ENCODE data around the gene PRKACA. TPM values are rescaled to one million over a fixed set of nuclear protein-coding genes. Genes with fewer than 3 reads are reported as not detected.

Gene PRKACA
- total and polyA plus RNA-seq, 4 experiments from 2014 or later, result 0.42 to 51.7 (median 25.6) TPM

DNA sequence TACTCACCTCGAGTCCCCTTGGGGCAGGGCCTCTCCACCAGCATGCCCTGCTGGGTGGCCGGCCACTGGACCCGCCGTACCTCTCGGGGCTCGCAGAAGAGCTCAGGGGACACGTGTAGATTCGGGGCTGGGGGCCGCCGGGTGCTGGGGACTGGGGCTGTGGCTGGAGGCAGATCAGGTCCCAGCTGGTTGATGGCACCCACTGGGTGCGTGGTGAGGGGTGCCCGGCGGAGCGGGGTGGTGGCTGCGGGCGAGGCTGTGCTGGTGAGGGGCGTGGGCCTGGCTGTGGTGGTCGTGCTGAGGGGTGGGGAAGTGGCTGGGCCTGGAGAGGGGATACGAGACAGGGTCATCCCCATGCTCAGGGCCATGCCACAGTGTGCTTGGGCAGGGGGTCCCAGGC, 43.7 kb upstream of the PRKACA start:
- Histone ChIP-seq H3K4me1 (ENCODE audit: insufficient read depth, low read length) (peaks cover 7% of the 10 kb centered on the region), H3K4me3 (ENCODE audit: low read length in 2 of 2) (no peak overlapping the region), H3K27ac (ENCODE audit: low read depth, low read length) (no peak overlapping the region), H3K9me3 (ENCODE audit: control insufficient read depth in 1 of 2, low read length in 2 of 2) (no peaks in the 10 kb centered on the region), H3K36me3 (ENCODE audit: insufficient read depth, low read length) (peaks cover 4% of the 10 kb centered on the region), H3K27me3 (ENCODE audit: insufficient read depth, low read length) (no peaks in the 10 kb centered on the region)
- DNase-seq, result no peak
- H3K36me3 Mint-ChIP-seq, result peaks cover 0 to 8% of the 10 kb centered on the region in 2 donors
- CTCF ChIA-PET (ENCODE audit: partially characterized antibody), result no interaction called here
- H3K27me3 Mint-ChIP-seq, result no peaks in the 10 kb centered on the region
- POLR2A ChIA-PET (ENCODE audit: partially characterized antibody), result interaction anchor here (0.6 to 2.0 kb wide), 2 partner anchors 11 to 74 kb away, joined by 3 to 5 read pairs; no protein-coding TSS in a partner anchor
- no peaks in the 10 kb centered on the region for H3K9me3 Mint-ChIP-seq
- intact Hi-C loops (cut with micrococcal nuclease), result no loop called here
- H3K4me3 Mint-ChIP-seq, result no peak overlapping the region
- peaks cover 3 to 8% (median 5%) of the 10 kb centered on the region in 4 donors for H3K4me1 Mint-ChIP-seq
- peak overlapping the region in 1 of 7 donors; percentile 46 for H3K27ac Mint-ChIP-seq

DNA sequence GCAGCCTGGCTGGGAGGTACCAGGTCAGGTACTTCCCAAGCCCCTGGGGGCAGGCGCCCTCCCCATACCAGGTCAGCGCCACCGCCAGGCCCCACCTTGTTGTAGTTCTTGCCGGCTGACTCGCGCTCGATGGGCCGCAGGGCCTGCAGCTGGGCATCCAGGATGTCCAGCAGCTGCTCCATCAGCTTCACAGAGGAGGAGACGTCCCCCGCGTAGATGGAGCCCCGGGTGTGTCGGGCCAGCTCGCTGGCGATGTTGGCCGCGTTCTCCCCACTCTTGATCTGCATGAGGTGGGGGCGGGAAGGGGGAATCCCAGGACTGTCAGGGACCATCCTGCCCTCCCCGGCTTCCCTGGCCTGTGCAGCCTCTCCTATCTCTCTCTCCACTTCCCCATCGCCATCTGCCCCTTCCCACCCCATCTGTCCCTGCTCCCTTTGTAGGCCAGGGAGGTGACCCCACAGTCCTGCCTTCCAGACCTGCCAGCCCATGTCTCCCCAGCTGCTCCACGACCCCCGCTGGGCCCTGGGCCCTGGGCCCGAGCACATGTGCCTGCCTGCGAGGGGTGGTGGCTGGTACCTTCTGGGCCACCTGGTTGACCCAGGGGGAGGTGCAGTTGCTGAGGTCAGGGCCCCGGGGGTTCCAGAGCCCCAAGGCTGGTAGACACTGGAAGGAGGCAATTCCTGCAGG, 42.6 kb upstream of the PRKACA start:
- ChIA-PET CTCF (ENCODE audit: partially characterized antibody) (no interaction called here), POLR2A (ENCODE audit: partially characterized antibody) (interaction anchor here (2.0 kb wide), 1 partner anchor 10 kb away, joined by 5 read pairs; no protein-coding TSS in a partner anchor)
- H3K36me3 ChIP-seq (ENCODE audit: insufficient read depth, low read length), result peaks cover 4% of the 10 kb centered on the region
- no peaks in the 10 kb centered on the region for H3K9me3 ChIP-seq (ENCODE audit: control insufficient read depth in 1 of 2, low read length in 2 of 2)
- Mint-ChIP-seq H3K27me3 (no peaks in the 10 kb centered on the region), H3K4me1 (no peaks in the 10 kb centered on the region), H3K36me3 (peaks cover 0 to 12% of the 10 kb centered on the region in 2 donors), H3K4me3 (no peak overlapping the region), H3K27ac (no peak overlapping the region), H3K9me3 (no peaks in the 10 kb centered on the region)
- no peak overlapping the region for H3K4me3 ChIP-seq (ENCODE audit: low read length in 2 of 2)
- H3K27ac ChIP-seq (ENCODE audit: low read depth, low read length), result no peak overlapping the region
- intact Hi-C loops (cut with micrococcal nuclease), result no loop called here
- no peaks in the 10 kb centered on the region for H3K27me3 ChIP-seq (ENCODE audit: insufficient read depth, low read length)
- no peaks in the 10 kb centered on the region for H3K4me1 ChIP-seq (ENCODE audit: insufficient read depth, low read length)
- DNase-seq, result no peak

DNA sequence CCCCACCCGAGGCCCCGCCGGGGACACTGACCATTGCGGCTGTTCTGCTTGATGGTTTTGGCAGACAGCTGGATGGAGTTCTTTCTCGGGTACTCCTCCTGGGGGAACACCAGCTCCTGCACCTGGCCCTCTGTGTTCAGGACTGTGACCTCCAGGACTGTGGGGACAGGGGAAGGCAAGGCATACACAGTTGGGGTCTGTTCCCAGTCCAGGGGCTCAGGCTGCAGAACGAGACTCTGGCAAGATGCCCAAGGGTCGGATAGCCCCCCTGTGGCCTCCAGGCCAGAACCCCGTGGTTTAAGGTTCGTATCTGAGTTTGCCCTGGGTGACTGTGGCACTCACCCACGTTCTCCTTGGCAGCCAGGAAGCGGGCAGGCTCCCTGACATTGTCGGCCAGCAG, 41.5 kb upstream of the PRKACA start:
- Mint-ChIP-seq H3K4me3 (no peak overlapping the region), H3K9me3 (no peaks in the 10 kb centered on the region), H3K27me3 (no peaks in the 10 kb centered on the region), H3K27ac (no peak overlapping the region), H3K36me3 (peaks cover 0 to 17% of the 10 kb centered on the region in 2 donors), H3K4me1 (peaks cover 0 to 4% (median under 1%) of the 10 kb centered on the region in 4 donors)
- ChIA-PET CTCF (ENCODE audit: partially characterized antibody) (interaction anchor here (0.8 to 1.2 kb wide), 2 partner anchors 22 to 189 kb away, joined by 3 read pairs; partner anchors contain the start of gene ASF1B), POLR2A (ENCODE audit: partially characterized antibody) (interaction anchor here (2.5 kb wide), 1 partner anchor 10 kb away, joined by 13 read pairs; no protein-coding TSS in a partner anchor)
- Histone ChIP-seq H3K4me1 (ENCODE audit: insufficient read depth, low read length) (no peaks in the 10 kb centered on the region), H3K4me3 (ENCODE audit: low read length in 2 of 2) (no peak overlapping the region), H3K27me3 (ENCODE audit: insufficient read depth, low read length) (no peaks in the 10 kb centered on the region), H3K9me3 (ENCODE audit: control insufficient read depth in 1 of 2, low read length in 2 of 2) (no peaks in the 10 kb centered on the region), H3K36me3 (ENCODE audit: insufficient read depth, low read length) (peaks cover 4% of the 10 kb centered on the region), H3K27ac (ENCODE audit: low read depth, low read length) (no peak overlapping the region)
- no peak for DNase-seq
- intact Hi-C loops (cut with micrococcal nuclease), result no loop called here

DNA sequence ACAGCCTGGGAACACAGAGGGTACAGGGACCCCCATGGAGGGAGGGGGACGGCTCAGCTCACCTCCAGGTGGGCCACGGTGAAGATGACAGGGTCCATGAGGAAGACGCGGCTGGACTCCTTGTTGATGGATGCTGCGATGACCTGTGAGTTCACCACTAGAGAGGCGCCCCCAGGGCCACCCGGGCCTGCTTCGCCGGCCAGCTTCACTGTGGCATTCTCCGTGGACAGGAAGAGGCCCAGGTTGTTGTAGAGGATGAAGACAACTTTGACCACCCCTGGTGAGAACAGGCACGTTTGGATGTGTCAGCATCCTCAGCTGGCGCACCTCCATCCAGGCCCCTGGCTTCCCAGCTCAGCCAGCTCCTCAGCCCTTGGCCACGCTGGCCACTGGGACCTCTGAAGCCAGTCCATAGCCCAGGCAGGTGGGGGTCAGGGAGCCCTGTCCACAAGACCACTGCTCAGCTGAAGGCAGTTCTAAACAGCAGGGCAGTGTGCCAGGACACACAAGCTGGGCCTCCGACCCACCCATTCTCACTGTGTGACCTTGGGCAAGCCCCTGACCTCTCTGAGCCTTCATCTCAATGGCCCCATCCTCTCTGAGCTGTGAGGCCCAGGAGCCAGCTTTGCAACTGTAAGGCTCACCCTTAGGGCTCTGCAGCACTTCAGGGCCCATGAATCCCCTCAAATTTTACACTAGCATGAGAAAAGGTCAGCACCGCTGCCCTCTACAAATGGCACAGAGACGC, 40.9 kb upstream of the PRKACA start:
- Histone ChIP-seq H3K9me3 (ENCODE audit: control insufficient read depth in 1 of 2, low read length in 2 of 2) (no peaks in the 10 kb centered on the region), H3K27me3 (ENCODE audit: insufficient read depth, low read length) (no peaks in the 10 kb centered on the region), H3K4me3 (ENCODE audit: low read length in 2 of 2) (no peak overlapping the region), H3K27ac (ENCODE audit: low read depth, low read length) (no peak overlapping the region), H3K4me1 (ENCODE audit: insufficient read depth, low read length) (no peaks in the 10 kb centered on the region), H3K36me3 (ENCODE audit: insufficient read depth, low read length) (peaks cover 4% of the 10 kb centered on the region)
- Mint-ChIP-seq H3K27ac (no peak overlapping the region), H3K36me3 (peaks cover 0 to 17% of the 10 kb centered on the region in 2 donors), H3K4me3 (no peak overlapping the region), H3K27me3 (no peaks in the 10 kb centered on the region), H3K4me1 (peaks cover 0 to 4% (median under 1%) of the 10 kb centered on the region in 4 donors), H3K9me3 (no peaks in the 10 kb centered on the region)
- POLR2A ChIA-PET (ENCODE audit: partially characterized antibody), result interaction anchor here (2.5 to 3.0 kb wide), 2 partner anchors 9 to 10 kb away, joined by 12 to 13 read pairs; no protein-coding TSS in a partner anchor
- intact Hi-C loops (cut with micrococcal nuclease), result no loop called here
- CTCF ChIA-PET (ENCODE audit: partially characterized antibody), result interaction anchor here (0.8 to 1.2 kb wide), 2 partner anchors 22 to 190 kb away, joined by 3 read pairs; partner anchors contain the start of gene ASF1B
- DNase-seq, result no peak

DNA sequence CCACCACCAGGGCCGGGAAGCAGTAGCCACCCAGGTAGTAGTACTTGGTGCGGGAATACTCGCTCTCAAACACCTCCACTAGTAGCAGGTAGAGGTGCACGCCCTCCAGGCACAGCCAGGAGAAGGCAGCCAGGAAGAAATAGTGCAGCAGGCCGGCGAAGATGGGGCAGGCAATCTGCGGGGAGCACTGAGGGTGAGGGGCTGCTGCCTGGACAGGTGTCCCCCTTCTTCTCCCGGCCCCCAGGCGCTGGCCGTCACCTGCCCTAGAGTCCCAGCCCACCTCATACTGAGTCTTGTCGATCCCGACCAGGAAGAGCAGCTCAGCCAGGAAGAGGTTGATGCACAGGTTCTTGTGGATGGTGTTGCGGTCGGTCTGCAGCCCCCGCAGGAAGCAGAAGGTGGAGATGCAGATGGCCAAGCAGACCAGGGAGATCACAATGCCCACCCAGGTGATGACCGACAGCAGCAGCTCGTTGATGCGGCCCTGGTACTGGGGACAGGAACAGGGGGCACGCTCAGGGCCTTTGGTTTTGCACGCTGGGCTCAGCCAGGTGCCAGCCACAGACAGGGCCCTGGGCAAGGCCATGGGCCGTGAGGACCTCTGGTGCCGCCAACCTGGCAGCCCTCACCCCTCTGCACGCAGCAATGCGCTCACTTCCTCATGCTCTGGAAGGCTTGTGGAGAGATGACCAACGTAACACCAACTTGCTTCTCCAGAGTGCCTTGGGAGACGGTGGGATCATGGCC, 39.6 kb upstream of the PRKACA start:
- no peak overlapping the region for H3K4me3 Mint-ChIP-seq
- Histone ChIP-seq H3K9me3 (ENCODE audit: control insufficient read depth in 1 of 2, low read length in 2 of 2) (no peaks in the 10 kb centered on the region), H3K27me3 (ENCODE audit: insufficient read depth, low read length) (no peaks in the 10 kb centered on the region), H3K27ac (ENCODE audit: low read depth, low read length) (no peak overlapping the region), H3K36me3 (ENCODE audit: insufficient read depth, low read length) (peaks cover 10% of the 10 kb centered on the region), H3K4me3 (ENCODE audit: low read length in 2 of 2) (no peak overlapping the region), H3K4me1 (ENCODE audit: insufficient read depth, low read length) (no peaks in the 10 kb centered on the region)
- H3K4me1 Mint-ChIP-seq, result peaks cover 0 to 5% (median 3%) of the 10 kb centered on the region in 4 donors
- peak overlapping the region in 2 of 7 donors; percentile 73 to 84 for H3K27ac Mint-ChIP-seq
- no peak for DNase-seq
- H3K27me3 Mint-ChIP-seq, result no peaks in the 10 kb centered on the region
- CTCF ChIA-PET (ENCODE audit: partially characterized antibody), result interaction anchor here (1.6 kb wide), 1 partner anchor 9 kb away, joined by 4 read pairs; no protein-coding TSS in a partner anchor
- no peaks in the 10 kb centered on the region for H3K9me3 Mint-ChIP-seq
- peaks cover 4 to 21% of the 10 kb centered on the region in 2 donors for H3K36me3 Mint-ChIP-seq
- intact Hi-C loops (cut with micrococcal nuclease), result no loop called here
- POLR2A ChIA-PET (ENCODE audit: partially characterized antibody), result interaction anchor here (0.9 to 3.0 kb wide), 4 partner anchors 8 to 39 kb away, joined by 3 to 13 read pairs (median 8); partner anchors contain the start of genes ASF1B and PRKACA

DNA sequence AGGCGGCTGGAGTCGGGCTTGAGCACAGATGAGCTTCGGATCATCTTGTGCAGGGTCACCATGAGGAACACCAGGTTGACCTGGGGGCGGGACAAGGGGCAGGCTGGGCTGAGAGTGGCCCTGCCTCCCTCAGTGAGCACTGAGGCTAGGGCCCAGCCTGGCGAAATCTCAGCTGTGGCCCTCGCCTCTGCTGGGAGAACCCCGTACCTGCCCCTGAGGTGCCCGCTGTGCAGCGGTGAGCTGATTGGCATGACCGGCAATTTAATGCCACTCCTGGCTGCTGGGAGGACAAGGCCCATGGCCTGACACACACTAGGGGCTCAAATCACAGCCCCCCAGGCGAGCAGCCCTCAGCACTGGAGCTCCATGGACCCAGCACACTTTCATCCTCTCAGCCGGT, 38.6 kb upstream of the PRKACA start:
- Mint-ChIP-seq H3K36me3 (peaks cover 4 to 21% of the 10 kb centered on the region in 2 donors), H3K27ac (no peak overlapping the region), H3K9me3 (no peaks in the 10 kb centered on the region), H3K4me1 (peaks cover 0 to 9% (median 3%) of the 10 kb centered on the region in 4 donors), H3K27me3 (no peaks in the 10 kb centered on the region), H3K4me3 (no peak overlapping the region)
- no peak overlapping the region for H3K27ac ChIP-seq (ENCODE audit: low read depth, low read length)
- no peaks in the 10 kb centered on the region for H3K9me3 ChIP-seq (ENCODE audit: control insufficient read depth in 1 of 2, low read length in 2 of 2)
- H3K4me1 ChIP-seq (ENCODE audit: insufficient read depth, low read length), result no peaks in the 10 kb centered on the region
- intact Hi-C loops (cut with micrococcal nuclease), result no loop called here
- peaks cover 14% of the 10 kb centered on the region for H3K36me3 ChIP-seq (ENCODE audit: insufficient read depth, low read length)
- ChIA-PET POLR2A (ENCODE audit: partially characterized antibody) (interaction anchor here (1.7 to 3.0 kb wide), 2 partner anchors 11 to 19 kb away, joined by 3 to 12 read pairs; partner anchors contain the start of gene ASF1B), CTCF (ENCODE audit: partially characterized antibody) (interaction anchor here (0.6 to 1.6 kb wide), 3 partner anchors 8 to 19 kb away, joined by 3 to 4 read pairs (median 3); partner anchors contain the start of gene ASF1B)
- DNase-seq, result no peak
- H3K4me3 ChIP-seq (ENCODE audit: low read length in 2 of 2), result no peak overlapping the region
- no peaks in the 10 kb centered on the region for H3K27me3 ChIP-seq (ENCODE audit: insufficient read depth, low read length)
